Stimulated activated CD4-positive, alpha-beta T cell treated with anti-CD3 and anti-CD28 coated beads, Interleukin-12 subunit alpha, Interleukin-12 subunit beta, amount 100 ng/mL, for 4 hours (primary cell): ENCODE results near the gene TCF4.

Source experiments
- DNase-seq: peaks from one replicate; pipeline ENCODE4 v3.0.0-alpha.2; 2020

TCF4 gene

GRCh38 chr18:55314615-55315237 is 273.3 kb downstream of the TCF4 start:
- no peak for DNase-seq

GRCh38 chr18:55314031-55314430 is 274.0 kb downstream of the TCF4 start:
- no peak for DNase-seq

DNA sequence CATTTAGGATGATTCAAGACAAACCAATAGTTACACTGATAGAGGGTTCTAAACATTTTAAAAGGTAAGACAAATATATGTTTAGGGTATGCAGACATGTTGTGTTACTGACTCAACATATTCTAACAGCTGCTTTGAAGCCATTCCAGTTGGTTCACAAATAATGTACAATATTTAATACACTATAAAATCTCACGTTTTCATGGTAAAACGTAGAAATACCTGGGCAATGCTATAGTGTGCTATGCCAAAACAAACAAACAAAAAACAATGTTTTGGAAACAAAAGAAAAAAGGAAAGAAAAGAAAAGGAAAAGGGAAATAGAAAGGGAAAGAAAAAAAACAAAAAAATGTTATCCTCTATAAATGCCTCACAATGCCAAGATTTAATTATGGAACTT is 277.1 kb downstream of the TCF4 start:
- DNase-seq = no peak

GRCh38 chr18:55310044-55310676 is 277.8 kb downstream of the TCF4 start:
- no peak for DNase-seq

DNA sequence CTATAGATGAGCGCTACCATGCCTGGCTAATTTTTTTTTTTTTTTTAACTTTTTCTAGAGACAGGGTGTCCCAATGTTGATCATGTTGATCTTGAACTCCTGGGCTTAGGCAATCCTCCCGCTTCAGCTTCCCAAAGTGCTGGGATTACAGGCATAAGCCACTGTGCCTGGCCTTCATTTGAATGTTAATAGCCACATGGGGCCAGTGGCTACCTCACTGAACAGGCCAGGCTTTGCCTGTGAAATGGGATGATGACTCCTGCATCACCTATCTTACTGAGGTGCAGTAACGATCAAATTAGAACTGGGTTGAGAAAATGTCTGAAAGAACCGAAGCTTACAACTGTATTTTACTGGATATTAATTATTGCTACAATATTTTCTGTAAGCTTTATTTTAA is 278.7 kb downstream of the TCF4 start:
- DNase-seq = no peak

GRCh38 chr18:55307505-55307904 is 280.5 kb downstream of the TCF4 start:
- no peak for DNase-seq

DNA sequence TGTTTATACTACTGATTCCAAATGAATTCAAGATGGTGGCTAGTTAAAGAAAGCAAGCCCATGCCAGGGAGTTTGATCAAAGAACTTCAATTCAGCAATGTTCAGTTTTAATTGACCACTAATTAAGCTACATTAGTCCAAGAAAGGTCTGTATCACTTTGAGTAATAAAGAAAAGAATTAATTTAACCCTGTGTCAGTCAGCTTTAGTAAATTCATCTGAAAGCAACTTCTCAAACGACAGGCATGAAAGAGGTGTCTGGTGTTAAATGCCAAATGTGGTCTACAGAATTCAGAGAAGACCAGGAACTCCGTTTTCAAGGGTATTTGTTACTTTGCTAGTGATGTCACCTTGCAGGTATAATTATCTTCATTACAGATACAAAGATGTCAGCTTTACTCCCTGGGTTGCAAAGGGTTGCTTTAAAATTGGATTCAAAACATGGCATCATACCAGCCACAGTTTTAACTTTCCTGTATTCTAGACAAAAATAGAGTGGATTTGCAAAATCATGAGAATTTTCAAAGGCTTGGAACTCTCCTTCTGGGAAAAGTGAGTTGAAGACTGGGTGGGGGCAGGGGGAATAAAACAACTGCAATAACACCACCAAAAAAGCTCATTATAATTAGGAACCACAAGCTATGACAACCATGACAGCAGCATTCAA is 281.5 kb downstream of the TCF4 start:
- DNase-seq = no peak

DNA sequence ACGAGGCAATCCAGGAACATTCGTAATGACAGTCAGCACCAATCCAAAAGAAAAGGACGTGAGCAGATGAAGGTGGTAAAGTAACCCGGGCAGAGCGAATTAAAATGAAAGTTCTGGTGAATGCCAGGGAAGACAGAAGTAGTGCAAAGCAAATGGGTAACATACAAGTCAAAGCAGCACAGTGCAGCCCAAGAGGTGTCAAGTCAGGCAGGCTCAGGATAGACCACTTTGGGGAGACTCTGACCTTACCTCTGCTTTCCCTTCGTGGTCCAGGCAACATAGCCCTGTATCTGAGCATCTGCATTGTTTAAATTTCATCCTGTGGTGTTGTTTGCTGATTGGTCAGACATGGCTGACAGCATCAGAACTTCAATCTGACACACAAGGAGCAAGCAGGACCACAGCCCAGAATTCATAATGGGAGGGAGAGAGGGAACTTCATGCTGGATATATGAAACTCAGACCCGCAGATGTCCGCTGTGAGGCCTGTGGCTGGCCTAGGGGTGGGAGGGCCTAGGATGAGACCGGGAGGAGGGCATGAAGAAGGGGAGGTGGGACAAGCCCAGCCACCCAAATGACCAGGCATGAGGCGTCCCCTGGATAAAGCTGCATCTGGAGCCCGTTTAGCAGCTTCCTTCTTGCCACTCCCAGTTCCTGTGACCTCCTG is 285.7 kb downstream of the TCF4 start:
- DNase-seq = no peak

DNA sequence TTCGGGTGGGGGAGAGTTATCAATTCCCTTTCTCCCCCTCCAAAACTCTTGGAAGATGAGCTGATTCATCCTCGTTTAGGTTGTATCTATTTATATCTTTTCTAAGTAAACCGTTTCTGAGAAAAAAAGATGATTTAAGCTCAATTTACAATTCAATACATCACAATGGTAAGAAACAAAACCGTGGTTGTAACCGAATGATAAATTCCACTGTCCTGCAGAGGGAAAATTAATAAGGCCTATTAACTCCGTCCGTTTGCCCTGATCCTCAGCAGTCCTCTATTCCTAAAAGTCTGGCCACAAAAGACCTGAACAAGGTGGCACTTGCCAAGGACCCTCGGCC is 286.2 kb downstream of the TCF4 start:
- no peak for DNase-seq

DNA sequence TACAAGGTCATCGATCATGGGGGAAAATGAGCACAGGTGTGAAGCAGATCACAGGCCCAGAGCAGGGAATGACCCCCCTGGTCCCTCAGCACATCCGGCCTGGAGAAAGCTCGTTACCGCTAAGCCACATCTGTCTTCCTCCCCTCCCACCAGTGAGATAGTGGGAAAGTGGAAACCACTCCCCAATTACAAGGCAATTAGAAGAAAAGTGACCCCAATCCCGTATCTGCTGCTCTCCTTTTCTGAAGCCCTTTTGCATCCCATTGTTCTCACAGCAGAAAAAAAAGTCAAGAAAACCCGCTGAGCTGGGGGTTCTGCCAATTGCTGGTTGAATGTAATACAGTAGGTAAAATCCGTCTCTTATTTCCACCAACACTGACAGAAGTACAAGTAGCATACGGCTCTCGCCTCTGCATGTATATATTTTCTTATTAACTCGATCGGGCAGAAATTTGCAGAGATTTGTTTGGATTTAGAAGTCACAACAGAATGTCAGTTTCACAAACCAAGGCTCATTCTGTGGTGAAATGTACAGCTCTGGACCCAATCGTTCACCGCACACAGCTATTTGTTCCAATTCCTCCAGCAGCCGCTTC is 287.0 kb downstream of the TCF4 start:
- DNase-seq = no peak

DNA sequence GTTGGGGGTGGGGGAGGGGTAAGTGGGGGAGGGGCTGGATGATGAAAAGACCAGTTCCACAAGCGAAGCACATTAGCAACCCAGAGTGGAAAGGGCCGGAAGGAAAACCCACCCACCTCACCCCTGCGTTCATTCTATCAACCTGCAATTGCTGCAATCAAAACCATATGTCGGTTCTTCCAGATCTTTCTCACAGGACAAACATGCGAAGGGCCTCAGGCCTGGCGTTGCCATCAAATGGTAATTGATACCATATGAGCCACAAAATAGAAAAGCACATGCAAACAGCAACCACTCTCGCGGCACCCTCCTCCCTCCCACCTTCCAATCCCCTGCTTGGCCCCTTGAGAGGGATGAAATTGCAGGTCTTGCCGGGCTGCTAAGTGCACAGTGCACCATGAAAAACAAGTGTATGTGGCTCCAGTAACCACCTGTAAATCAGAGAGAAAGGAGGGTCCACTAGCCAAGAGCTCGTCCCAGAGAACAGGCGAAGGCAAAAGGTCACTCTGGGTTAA is 287.5 kb downstream of the TCF4 start:
- no peak for DNase-seq

- no peak for DNase-seq
Measured at GRCh38 chr18:55296778-55297177, 291.2 kb downstream of the TCF4 start.

DNA sequence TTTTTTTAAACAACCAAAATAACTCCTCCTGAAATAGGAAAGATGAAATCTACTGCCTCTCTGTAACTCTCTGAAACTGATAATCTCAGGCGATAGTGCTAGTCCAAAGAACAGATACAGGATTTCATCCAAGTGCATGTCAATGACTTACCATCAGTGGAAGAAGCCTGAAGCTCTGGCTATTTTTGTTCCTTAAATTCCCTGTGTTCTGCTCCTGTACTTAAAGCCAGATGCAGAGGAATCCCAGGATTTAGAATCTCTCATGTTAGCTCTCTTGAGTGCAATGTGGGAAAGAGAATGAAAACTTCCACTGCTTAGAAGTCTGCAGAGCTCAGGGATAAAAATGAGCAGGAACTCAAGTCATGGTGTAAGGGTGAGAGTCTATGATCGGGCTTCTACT is 291.9 kb downstream of the TCF4 start:
- no peak for DNase-seq

- DNase-seq = no peak
Measured at GRCh38 chr18:55290898-55291297, 297.1 kb downstream of the TCF4 start.

DNA sequence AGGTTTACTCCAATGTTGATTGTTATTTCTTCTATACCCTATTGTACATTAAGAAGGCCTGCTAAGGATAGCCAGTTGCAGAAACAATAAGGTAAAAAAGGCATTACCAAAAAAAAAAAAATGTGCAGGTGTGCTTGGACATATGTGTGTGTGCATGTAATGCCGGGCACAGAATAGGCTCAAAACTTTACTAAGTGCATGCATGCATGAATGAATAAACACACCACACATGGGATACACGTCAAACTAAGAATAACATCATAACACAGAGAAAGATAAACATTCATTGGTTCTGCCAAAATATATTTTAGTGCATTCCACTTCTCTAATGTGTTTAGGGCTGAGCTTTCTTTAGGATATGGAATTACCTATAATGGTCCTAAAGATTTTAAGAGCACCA is 298.2 kb downstream of the TCF4 start:
- DNase-seq = no peak

DNA sequence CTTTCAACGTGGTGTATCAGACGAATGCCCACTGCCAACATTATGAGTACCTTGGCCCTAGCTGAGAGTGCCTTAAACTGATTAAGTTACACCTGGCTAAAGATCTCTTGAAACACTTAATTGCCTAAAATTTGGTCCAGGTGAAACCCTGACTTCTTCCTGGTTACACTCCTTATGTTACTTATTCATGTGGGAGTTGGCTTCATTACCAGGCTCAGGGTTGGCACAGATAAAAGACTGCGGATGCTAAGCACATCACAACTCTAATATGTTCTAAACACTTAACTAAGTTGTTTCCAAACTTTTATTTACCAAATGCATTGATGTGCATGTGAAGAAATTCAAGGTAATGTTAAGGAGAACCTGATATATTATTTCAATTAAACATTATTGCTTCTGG is 298.9 kb downstream of the TCF4 start:
- no peak for DNase-seq

- DNase-seq = no peak
Measured at GRCh38 chr18:55287935-55288868, 299.8 kb downstream of the TCF4 start.

DNA sequence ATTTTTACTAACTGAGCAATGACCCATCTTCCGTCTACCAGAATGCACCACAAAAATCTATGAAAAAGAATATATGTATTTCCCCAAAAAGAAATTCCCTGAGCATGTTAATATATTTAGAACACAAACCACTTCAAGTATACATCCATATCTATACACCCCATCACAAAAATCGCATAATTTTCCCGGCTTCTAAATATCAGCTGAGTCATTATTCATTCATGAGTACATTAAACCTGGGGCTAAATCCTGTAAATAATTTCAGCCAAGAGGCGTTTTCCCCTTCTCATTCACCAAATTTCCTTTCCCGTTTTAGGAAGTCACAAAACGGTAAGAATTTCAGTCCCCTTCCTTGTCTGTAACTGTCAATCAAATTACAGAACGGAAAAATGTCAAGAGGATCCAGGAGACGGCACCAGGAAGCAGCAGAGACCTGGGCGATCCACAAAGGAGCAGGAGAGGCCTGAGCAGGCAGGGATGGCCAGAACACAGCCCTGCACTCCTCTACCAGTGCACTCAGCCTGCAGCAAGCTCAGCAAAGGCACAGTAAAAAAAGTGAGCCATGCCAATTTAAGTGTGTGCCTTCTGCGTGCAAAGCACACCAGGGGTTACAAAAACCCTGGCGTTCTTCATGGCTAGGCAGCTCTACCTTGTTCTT is 300.7 kb downstream of the TCF4 start:
- DNase-seq = no peak

- DNase-seq = no peak
Measured at GRCh38 chr18:55286257-55286825, 301.7 kb downstream of the TCF4 start.

- DNase-seq = no peak
Measured at GRCh38 chr18:55284614-55285013, 303.4 kb downstream of the TCF4 start.

GRCh38 chr18:55283309-55283708 is 304.7 kb downstream of the TCF4 start:
- DNase-seq = no peak
